Panc1 (cell line): Measurements from ENCODE around the gene CYGB. TPM values are rescaled to one million over a fixed set of nuclear protein-coding genes. Genes with fewer than 3 reads are reported as not detected.

ENCODE experiments used
- ATAC-seq: fragments of 200-7000 bp; cut with Tn5 transposase; 2 replicates; pipeline ENCODE4 v1.9.1; 2020; ENCODE audit warnings: mild to moderate bottlenecking, moderate library complexity
- BruUV-seq: library from RNA; stranded (reverse); fragments of 400-500 nt; replicated peaks from 2 replicates; lab custom pipeline; 2021; lab: Mats Ljungman, UMichigan
- CTCF ChIA-PET: fragments of 300-600 bp; sonication (Branson Sonifier 250); formaldehyde crosslinking; loops from one replicate; lab custom pipeline; 2022; ENCODE audit warnings: antibody characterized with exemption; lab: Charles Lee
- POLR2A ChIA-PET: fragments of 300-600 bp; sonication (Branson Sonifier 250); formaldehyde crosslinking; loops from one replicate; lab custom pipeline; 2022; ENCODE audit warnings: antibody characterized with exemption; lab: Charles Lee
- DNase-seq: peaks from one replicate; pipeline ENCODE4 v3.0.0-alpha.2; 2010; ENCODE audit warnings: low read depth, low spot score
- H3K27ac ChIP-seq: 2 replicates; pipeline ENCODE4 v1.5.1; 2011; ENCODE audit warnings: mild to moderate bottlenecking, low read length, inconsistent platforms
- H3K27me3 ChIP-seq: fragments of 200-500 bp; sonication (Bioruptor generic); 2 replicates; pipeline ENCODE4 v1.6.0; 2014; ENCODE audit warnings: low read length, inconsistent platforms; ENCODE audit not compliant: control insufficient read depth, insufficient read depth
- H3K36me3 ChIP-seq: fragments of 200-500 bp; sonication (Bioruptor generic); 2 replicates; pipeline ENCODE4 v1.5.1; 2014; ENCODE audit warnings: inconsistent platforms, mild to moderate bottlenecking, low read length, moderate library complexity; ENCODE audit not compliant: control insufficient read depth, insufficient read depth
- H3K4me1 ChIP-seq: 2 replicates; pipeline ENCODE4 v1.5.1; 2011; ENCODE audit warnings: inconsistent platforms, mild to moderate bottlenecking, low read length, moderate library complexity; ENCODE audit not compliant: control insufficient read depth, insufficient read depth
- H3K4me3 ChIP-seq, 2 experiments: 2 replicates each; pipeline ENCODE4 v1.5.1; 2011 to 2012; ENCODE audit warnings: low read depth in 2 of 2, low read length in 2 of 2, mild to moderate bottlenecking in 2 of 2, inconsistent platforms in 1 of 2, moderate library complexity in 1 of 2
- H3K9me3 ChIP-seq: fragments of 200-500 bp; sonication (Bioruptor generic); 2 replicates; pipeline ENCODE4 v1.5.1; 2014; ENCODE audit warnings: low read depth, mild to moderate bottlenecking, inconsistent platforms, low read length, moderate library complexity; ENCODE audit not compliant: control insufficient read depth, insufficient read depth
- POLR2AphosphoS5 ChIP-seq: IDR thresholded peaks from 2 replicates; pipeline ENCODE4 v1.6.1; 2012; ENCODE audit warnings: mild to moderate bottlenecking, low read depth, low read length, moderate library complexity
- SIN3A ChIP-seq: IDR thresholded peaks from 2 replicates; pipeline ENCODE4 v1.6.1; 2012; ENCODE audit warnings: low read depth, mild to moderate bottlenecking, low read length, moderate library complexity, borderline replicate concordance; ENCODE audit not compliant: insufficient read depth
- TCF7L2 ChIP-seq: IDR thresholded peaks from 2 replicates; pipeline ENCODE4 v1.6.1; 2011; ENCODE audit warnings: mild to moderate bottlenecking, low read depth, low read length, inconsistent platforms
- in situ Hi-C: cut with HindIII; loops from 2 replicates; pipeline ENCODE4 v1.10.0; 2016; ENCODE audit warnings: low sequenced_read_pairs, low pct_unique_long_range_greater_than_20kb
- intact Hi-C: fragments of 100-400 bp; cut with micrococcal nuclease; formaldehyde crosslinking; loops from one replicate; pipeline ENCODE4 v1.10.0; 2022; ENCODE audit not compliant: unreplicated experiment
- total RNA-seq: library from RNA; stranded (reverse); gene quantifications from one replicate; pipeline ENCODE4 v1.2.1, GENCODE V29; 2021; ENCODE audit not compliant: unreplicated experiment
- TF ChIP-seq, protein P1 (sequence below): fragments of 450-650 bp; IDR thresholded peaks from 2 replicates; pipeline ENCODE4 v1.5.1; 2017; ENCODE audit warnings: mild to moderate bottlenecking
- TF ChIP-seq, protein P2 (sequence below), 2 experiments: IDR thresholded peaks; 2 replicates each; pipeline ENCODE4 v1.6.1; 2011 to 2012; ENCODE audit warnings: low read depth in 2 of 2, control low read depth in 1 of 2, low read length in 1 of 2, mild to moderate bottlenecking in 1 of 2, moderate library complexity in 1 of 2; ENCODE audit not compliant: insufficient read depth in 1 of 2

CYGB gene
- total RNA-seq, 1 experiment from 2014 or later, result 6.0 TPM

DNA sequence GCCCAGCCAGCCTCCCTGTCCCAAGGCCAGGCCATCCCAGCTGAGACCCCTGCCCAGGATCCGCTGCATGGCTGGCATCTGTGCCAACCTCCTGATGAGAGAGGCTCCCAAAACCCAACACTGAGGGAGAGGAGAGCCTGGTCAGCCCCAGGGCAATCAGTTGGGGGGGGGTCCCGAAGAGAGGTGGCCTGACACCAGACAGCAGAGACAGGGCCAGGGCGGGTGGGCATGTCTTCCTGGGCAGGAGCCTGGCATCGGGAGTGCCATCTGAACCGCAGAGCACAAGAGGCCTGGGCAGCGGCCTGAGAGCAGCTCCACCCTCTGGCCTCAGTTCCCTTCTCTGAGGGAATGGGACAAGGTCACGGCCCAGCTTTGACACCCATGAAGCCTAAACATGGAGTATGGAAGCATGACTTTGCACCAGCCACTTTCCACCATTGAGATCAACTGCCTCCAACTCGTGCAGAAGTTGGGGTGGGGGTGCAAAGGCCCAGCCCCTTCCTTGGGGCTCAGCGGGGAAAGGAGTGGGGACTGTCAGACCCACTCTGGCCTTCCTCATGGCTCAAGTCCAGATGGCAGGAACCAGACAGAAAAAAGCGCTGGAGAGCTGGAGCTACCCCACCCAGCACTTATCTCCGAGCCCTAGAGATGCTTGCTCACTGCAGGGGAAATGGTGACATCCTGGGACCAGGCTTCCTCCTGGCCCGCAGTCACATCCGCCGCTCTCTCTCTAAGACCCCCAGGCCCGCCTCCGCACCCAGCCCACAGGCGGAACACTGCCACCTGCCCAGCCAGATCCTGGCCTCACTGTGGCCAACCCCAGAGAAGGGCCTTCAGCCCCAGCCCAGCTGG, 46.0 kb downstream of the CYGB start:
- ATAC-seq (no peak), DNase-seq (no peak)
- TF ChIP-seq, protein P1, sequence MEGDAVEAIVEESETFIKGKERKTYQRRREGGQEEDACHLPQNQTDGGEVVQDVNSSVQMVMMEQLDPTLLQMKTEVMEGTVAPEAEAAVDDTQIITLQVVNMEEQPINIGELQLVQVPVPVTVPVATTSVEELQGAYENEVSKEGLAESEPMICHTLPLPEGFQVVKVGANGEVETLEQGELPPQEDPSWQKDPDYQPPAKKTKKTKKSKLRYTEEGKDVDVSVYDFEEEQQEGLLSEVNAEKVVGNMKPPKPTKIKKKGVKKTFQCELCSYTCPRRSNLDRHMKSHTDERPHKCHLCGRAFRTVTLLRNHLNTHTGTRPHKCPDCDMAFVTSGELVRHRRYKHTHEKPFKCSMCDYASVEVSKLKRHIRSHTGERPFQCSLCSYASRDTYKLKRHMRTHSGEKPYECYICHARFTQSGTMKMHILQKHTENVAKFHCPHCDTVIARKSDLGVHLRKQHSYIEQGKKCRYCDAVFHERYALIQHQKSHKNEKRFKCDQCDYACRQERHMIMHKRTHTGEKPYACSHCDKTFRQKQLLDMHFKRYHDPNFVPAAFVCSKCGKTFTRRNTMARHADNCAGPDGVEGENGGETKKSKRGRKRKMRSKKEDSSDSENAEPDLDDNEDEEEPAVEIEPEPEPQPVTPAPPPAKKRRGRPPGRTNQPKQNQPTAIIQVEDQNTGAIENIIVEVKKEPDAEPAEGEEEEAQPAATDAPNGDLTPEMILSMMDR, result no peak
- TF ChIP-seq TCF7L2 (no peak), SIN3A (no peak), POLR2AphosphoS5 (no peak)
- TF ChIP-seq, protein P2, sequence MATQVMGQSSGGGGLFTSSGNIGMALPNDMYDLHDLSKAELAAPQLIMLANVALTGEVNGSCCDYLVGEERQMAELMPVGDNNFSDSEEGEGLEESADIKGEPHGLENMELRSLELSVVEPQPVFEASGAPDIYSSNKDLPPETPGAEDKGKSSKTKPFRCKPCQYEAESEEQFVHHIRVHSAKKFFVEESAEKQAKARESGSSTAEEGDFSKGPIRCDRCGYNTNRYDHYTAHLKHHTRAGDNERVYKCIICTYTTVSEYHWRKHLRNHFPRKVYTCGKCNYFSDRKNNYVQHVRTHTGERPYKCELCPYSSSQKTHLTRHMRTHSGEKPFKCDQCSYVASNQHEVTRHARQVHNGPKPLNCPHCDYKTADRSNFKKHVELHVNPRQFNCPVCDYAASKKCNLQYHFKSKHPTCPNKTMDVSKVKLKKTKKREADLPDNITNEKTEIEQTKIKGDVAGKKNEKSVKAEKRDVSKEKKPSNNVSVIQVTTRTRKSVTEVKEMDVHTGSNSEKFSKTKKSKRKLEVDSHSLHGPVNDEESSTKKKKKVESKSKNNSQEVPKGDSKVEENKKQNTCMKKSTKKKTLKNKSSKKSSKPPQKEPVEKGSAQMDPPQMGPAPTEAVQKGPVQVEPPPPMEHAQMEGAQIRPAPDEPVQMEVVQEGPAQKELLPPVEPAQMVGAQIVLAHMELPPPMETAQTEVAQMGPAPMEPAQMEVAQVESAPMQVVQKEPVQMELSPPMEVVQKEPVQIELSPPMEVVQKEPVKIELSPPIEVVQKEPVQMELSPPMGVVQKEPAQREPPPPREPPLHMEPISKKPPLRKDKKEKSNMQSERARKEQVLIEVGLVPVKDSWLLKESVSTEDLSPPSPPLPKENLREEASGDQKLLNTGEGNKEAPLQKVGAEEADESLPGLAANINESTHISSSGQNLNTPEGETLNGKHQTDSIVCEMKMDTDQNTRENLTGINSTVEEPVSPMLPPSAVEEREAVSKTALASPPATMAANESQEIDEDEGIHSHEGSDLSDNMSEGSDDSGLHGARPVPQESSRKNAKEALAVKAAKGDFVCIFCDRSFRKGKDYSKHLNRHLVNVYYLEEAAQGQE (IDR thresholded peaks at IDR 0.05; ENCODE audit: insufficient read depth in 1 of 2, low read depth in 2 of 2, low read length in 1 of 2), result no peak
- intact Hi-C loops (no loop called here), in situ Hi-C loops (no loop called here)
- ChIA-PET POLR2A (no interaction called here), CTCF (no interaction called here)
- no peak overlapping the region for H3K4me3 ChIP-seq
- peaks cover 45% of the 10 kb centered on the region for H3K4me1 ChIP-seq
- H3K9me3 ChIP-seq, result no peaks in the 10 kb centered on the region
- H3K27ac ChIP-seq, result no peak overlapping the region
- no peaks in the 10 kb centered on the region for H3K27me3 ChIP-seq
- no TSS peak for BruUV-seq
- H3K36me3 ChIP-seq, result no peaks in the 10 kb centered on the region

DNA sequence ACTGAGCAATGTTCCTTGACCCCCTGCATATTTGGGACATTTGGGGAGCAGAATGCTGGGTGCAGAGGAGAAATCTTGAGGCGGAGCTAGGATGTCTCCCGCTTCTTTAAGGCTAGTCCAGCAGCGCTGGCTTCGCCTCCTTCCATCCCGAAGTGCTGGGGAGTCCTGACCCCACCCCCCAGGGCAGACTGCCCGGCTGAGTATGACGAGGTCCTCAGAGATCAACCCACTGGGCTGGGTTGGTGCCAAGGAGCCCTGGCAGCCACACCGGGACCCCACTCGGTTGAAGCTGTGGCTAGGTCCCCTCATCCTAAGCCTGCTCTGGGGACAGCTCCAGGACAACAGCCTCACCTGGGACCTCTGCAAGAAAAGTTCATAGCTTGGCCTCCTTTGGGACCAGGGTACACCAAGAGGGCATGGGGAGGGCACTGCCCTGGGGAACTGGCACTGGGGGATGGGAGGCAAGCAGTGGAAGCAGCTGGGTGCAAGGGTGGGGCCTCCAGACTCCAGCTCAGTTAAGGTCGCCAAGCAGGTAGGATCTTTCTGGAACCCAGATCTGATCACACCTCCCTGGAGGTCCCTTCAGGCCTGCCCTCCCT, 47.3 kb downstream of the CYGB start:
- H3K27me3 ChIP-seq, result no peaks in the 10 kb centered on the region
- TF ChIP-seq POLR2AphosphoS5 (no peak), TCF7L2 (no peak), SIN3A (no peak)
- TF ChIP-seq, protein P1, result no peak
- TF ChIP-seq, protein P2 (IDR thresholded peaks at IDR 0.05; ENCODE audit: insufficient read depth in 1 of 2, low read depth in 2 of 2, low read length in 1 of 2), result no peak
- POLR2A ChIA-PET, result no interaction called here
- DNase-seq, result no peak
- no TSS peak for BruUV-seq
- no peak overlapping the region for H3K4me3 ChIP-seq
- H3K9me3 ChIP-seq, result no peaks in the 10 kb centered on the region
- H3K36me3 ChIP-seq, result no peaks in the 10 kb centered on the region
- CTCF ChIA-PET, result interaction anchor here (0.5 kb wide), 1 partner anchor 24 kb away, joined by 3 read pairs; no protein-coding TSS in a partner anchor
- in situ Hi-C loops (no loop called here), intact Hi-C loops (no loop called here)
- no peak overlapping the region for H3K27ac ChIP-seq
- peaks cover 33% of the 10 kb centered on the region for H3K4me1 ChIP-seq
- ATAC-seq, result no peak
